CD4-positive, alpha-beta T cell treated with Interleukin-17A for 4 hours (primary cell): ENCODE results near the gene MTO1.
A peak's percentile ranks its signal among the peaks of the same experiment; 100 is the strongest.
"Not testable (repeated sequence)": the region's sequence is repeated elsewhere in the genome, so short reads cannot be mapped to it uniquely, and the experiment has no call there.

ENCODE experiments used
- DNase-seq: peaks from one replicate; pipeline ENCODE4 v3.0.0-alpha.2; 2020; ENCODE audit warnings: mixed read lengths

Gene MTO1

DNA sequence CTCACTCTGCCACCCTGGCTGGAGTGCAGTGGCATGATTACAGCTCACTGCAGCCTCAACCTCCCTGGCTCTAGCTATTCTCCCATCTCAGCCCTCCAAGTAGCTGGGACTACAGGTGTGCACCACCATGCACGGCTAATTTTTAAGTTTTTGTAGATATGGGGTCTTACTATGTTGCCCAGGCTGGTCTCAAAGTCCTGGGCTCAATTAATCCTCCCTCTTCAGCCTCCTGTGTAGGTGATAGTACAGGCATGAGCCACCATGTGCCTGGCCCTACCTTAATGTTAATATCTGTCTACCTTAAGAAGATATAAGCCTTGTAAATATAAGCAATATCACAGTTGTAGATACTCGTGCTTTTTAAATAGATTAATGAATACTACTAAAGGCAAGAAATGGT, 42.6 kb downstream of the MTO1 start:
- no peak for DNase-seq

DNA sequence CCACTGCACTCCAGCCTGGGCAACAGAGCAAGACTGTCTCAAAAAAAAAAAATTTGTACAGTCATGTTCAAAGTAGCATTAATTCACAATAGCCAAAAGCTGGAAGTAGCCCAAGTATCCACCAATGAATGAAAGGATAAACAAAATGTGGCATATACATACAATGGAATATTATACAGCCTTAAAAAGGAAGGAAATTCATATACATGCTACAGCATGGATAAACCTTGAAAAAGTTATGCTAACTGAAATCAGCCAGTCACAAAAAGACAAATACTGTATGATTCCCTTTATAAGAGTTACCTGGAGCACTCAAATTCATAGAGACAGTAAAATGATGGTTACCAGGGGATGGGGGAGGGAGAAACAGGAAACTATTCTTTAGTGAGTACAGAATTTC, 43.6 kb downstream of the MTO1 start:
- no peak for DNase-seq

DNA sequence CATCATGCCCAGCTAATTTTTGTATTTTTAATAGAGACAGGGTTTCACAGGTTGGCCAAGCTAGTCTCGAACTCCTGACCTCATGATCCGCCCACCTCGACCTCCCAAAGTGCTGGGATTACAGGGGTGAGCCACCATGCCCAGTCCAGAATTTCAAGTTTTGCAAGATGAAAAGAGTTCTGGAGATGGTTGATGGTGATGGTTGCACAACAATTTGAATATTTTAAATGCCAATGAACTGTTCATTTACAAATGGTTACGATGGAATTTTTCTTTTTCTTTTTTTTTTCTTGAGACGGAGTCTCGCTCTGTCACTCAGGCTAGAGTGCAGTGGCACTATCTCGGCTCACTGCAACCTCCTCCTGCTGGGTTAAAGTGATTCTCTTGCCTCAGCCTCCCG, 44.2 kb downstream of the MTO1 start:
- not testable (repeated sequence) for DNase-seq

DNA sequence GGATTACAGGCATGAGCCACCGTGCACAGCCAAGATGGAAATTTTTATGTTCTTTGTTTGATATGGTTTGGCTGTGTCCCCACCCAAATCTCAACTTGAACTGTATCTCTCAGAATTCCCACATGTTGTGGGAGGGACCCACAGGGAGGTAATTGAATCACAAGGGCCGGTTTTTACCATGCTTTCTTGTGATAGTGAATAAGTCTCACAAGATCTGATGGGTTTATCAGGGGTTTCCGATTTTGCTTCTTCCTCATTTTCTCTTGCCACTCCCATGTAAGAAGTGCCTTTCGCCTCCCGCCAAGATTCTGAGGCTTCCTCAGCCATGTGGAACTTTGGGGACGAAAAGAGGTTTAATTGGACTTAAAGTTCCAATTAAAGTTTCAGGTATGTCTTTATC, 44.7 kb downstream of the MTO1 start:
- no peak for DNase-seq

DNA sequence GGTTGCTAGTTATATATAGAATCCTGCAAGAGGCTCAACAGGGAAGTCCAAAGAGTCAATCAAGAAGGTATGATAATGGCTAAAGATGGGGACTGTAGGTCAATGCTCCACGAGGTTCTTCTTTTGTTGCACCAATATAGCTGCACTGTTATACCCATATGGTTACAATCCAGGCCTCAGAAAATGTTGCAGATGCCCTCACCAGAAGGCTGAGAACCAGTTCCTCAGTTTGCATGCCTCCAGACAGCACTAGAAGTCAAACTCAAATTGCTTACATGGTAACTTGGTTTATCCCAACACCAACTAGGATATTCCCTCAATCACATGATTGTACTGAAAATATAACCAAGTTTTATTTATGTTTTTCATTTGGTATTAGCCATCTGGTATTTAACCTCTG, 47.2 kb downstream of the MTO1 start:
- DNase-seq = no peak

DNA sequence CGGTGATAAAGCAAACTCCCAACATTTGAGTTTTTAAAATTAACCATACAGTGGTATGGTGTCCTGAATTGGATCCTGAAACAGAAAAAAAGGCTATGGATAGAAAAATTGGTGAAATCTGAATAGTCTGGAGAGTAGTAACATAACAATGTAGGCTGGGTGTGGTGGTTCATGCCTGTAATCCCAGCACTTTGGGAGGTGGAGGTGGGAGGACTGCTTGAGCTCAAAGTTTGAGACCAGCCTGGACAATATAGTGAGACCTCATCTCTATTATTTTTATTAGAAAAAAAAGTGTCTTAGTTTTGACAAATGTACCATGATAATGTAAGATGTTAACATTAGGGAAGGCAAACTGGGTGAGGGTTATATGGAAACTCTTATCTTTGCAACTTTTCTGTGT, 48.3 kb downstream of the MTO1 start:
- no peak for DNase-seq

DNA sequence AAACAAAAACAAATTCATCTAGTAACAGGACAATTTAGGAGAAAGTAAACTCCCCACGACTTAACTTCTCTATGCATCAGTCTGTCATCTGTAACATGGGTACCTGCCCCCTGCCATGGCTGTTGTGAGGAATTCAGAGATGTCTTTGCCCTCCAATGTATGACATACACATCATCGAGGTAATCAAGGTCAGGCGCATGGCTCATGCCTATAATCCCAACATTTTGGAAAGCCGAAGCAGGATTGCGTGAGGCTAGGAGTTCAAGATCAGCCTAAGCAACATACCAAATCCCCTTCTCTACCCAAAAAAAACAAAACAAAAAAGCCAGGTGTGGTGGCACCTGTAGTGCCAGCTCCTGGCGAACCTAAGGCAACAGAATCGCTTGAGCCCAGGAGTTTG, 50.3 kb downstream of the MTO1 start:
- no peak for DNase-seq

DNA sequence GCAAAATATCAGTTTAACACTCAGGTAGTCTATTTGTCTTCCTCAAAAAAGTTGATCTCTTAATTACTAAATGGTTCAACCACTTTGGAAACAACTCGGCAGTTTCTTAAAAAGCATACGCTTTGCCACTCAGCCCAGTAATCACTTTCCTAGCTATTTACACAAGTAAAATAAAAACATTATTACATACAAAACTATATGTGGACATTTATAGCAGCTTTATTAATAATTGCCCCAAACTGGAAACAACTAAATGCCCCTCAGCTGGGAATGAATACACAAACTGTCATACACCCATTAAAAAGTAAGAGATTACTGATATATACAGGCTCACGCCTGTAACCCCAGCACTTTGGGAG, 51.9 kb downstream of the MTO1 start:
- DNase-seq = no peak

DNA sequence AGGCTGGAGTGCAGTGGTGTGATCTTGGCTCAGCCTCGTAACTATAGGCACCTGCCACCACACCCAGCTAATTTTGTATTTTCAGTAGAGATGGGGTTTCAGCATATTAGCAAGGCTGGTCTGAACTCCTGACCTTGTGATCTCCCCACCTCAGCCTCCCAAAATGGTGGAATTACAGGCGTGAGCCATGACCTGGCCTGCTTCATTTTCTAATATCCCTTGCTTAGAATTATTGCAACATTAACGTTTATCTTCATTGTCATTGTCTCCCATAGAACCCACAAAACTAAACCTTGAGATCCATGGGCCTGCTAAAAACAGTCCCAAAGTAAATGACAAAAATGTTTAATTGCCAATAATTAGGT, 53.2 kb downstream of the MTO1 start:
- no peak for DNase-seq

DNA sequence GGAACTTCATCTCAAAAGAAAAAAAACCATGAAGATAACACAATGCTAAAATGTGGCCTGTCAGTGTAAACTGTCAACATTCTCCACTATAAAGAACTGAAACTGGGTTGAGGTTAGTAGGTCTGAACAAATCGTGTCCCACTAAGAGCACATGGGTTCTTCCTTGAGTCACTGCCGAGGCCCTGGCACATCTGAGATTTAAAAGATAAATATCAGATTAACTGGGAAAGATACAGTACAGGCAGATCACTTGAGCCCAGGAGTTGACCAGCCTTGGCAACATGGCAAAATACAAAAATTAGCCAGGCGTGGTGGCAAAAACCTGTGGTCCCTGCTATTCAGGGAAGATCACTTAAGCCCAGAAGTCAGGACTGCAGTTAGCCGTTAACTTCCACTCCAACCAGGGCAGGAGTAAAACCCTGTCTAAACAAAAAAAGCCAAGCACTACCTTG, 53.7 kb downstream of the MTO1 start:
- DNase-seq = peak; percentile 4

DNA sequence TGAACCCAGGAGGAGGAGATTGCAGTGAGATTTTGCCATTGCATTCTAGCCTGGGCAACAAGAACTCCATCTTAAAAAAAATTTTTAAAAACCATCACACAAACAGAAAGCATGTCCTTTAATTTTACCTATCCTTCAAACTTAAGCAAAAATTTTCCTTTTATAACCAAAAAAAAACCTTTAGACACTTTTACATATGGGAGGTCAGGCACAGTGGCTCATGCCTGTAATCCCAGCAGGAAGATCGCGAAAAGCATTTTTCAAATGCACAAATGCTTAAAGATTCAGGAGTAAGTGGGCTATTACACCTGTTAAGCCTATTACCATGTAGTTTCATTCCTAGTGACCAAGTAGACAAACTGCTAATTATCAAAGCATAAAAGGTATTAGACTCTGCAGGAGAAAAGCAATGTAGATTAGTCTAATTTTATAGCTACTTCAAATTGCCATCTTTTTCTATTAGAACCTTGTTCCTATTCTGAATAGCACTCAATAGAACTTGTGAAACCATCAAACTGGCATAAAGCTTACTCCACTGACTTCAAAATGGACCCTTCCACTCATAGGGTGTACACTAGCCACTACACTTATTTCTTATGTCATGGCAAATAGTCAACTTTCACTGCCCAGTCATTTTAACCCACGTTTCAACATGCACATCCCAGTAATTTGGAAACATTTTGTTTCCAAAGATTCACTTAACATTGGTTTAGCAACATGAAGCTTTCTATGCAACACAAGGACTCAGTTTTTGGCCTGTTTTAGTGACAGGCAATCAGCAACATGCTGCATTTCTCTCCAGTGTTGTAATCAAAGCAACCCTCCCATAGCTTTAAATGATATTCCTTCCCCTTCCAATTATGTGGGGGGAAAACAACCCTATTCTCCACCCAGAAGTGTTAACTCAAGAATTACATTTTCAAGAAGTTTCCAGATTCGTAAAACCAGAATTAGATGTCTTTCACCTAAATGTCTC, 55.3 kb downstream of the MTO1 start:
- DNase-seq = no peak

DNA sequence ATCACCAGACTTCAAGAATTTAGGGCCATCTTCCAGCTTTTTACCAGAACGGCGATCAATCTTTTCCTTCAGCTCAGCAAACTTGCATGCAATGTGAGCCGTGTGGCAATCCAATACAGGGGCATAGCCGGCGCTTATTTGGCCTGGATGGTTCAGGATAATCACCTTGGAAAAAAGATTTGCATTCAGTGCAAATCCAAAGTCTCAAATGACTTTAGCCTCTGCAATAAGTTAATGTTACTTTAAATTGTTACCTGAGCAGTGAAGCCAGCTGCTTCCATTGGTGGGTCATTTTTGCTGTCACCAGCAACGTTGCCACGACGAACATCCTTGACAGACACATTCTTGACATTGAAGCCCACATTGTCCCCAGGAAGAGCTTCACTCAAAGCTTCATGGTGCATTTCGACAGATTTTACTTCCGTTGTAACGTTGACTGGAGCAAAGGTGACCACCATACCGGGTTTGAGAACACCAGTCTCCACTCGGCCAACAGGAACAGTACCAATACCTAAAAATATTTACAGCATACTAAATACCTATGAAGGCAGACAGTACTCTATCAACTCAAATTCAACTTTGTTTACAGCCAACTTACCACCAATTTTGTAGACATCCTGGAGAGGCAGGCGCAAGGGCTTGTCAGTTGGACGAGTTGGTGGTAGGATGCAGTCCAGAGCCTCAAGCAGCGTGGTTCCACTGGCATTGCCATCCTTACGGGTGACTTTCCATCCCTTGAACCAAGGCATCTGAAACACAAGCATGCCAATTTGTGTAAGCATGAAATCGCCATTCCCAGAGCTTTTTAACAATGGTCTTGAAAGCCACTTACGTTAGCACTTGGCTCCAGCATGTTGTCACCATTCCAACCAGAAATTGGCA, 56.8 kb downstream of the MTO1 start:
- DNase-seq = not testable (repeated sequence)

DNA sequence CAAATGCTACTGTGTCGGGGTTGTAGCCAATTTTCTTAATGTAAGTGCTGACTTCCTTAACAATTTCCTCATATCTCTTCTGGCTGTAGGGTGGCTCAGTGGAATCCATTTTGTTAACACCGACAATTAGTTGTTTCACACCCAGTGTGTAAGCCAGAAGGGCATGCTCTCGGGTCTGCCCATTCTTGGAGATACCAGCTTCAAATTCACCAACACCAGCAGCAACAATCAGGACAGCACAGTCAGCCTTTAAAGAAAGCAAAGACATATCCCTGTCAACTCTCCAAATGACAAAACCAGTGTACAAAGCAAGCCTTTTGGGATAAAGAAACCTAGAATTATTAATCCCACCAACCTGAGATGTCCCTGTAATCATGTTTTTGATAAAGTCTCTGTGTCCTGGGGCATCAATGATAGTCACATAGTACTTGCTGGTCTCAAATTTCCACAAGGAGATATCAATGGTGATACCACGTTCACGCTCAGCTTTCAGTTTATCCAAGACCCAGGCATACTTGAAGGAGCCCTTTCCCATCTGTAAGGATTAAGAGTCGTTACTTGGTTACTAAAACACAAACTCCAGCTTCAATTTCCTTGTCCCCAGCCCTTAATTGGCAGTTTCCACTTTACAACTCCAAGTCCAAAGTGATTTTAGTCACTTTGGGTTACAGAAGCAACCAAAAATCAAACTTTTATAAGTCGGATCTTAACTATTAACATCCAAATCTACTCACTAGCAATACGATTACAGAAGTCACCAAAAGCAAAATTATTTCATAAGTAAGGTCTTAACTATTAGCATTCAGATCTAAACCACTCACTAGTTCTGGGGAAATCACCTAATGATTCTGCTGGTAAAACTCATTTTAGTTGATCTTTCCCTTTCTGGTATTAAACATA, 57.7 kb downstream of the MTO1 start:
- not testable (repeated sequence) for DNase-seq

DNA sequence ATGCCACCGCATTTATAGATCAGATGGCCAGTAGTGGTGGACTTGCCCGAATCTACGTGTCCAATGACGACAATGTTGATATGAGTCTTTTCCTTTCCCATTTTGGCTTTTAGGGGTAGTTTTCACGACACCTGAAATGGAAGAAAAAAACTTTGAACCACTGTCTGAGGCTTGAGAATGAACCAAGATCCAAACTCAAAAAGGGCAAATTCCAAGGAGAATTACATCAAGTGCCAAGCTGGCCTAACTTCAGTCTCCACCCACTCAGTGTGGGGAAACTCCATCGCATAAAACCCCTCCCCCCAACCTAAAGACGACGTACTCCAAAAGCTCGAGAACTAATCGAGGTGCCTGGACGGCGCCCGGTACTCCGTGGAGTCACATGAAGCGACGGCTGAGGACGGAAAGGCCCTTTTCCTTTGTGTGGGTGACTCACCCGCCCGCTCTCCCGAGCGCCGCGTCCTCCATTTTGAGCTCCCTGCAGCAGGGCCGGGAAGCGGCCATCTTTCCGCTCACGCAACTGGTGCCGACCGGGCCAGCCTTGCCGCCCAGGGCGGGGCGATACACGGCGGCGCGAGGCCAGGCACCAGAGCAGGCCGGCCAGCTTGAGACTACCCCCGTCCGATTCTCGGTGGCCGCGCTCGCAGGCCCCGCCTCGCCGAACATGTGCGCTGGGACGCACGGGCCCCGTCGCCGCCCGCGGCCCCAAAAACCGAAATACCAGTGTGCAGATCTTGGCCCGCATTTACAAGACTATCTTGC, 58.6 kb downstream of the MTO1 start:
- DNase-seq = peak; percentile 85

DNA sequence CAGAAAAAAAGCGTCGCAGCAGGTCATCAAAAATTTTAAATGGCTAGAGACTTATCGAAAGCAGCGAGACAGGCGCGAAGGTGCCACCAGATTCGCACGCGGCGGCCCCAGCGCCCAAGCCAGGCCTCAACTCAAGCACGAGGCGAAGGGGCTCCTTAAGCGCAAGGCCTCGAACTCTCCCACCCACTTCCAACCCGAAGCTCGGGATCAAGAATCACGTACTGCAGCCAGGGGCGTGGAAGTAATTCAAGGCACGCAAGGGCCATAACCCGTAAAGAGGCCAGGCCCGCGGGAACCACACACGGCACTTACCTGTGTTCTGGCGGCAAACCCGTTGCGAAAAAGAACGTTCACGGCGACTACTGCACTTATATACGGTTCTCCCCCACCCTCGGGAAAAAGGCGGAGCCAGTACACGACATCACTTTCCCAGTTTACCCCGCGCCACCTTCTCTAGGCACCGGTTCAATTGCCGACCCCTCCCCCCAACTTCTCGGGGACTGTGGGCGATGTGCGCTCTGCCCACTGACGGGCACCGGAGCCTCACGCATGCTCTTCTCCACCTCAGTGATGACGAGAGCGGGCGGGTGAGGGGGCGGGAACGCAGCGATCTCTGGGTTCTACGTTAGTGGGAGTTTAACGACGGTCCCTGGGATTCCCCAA, 59.3 kb downstream of the MTO1 start, which contains the start of gene EEF1A1:
EEF1A1 (minus strand) TSS at position 345 of the 663 bp plus-strand sequence. CDS start 1,006 bp downstream, outside the sequence.
- DNase-seq = peak; percentile 100

DNA sequence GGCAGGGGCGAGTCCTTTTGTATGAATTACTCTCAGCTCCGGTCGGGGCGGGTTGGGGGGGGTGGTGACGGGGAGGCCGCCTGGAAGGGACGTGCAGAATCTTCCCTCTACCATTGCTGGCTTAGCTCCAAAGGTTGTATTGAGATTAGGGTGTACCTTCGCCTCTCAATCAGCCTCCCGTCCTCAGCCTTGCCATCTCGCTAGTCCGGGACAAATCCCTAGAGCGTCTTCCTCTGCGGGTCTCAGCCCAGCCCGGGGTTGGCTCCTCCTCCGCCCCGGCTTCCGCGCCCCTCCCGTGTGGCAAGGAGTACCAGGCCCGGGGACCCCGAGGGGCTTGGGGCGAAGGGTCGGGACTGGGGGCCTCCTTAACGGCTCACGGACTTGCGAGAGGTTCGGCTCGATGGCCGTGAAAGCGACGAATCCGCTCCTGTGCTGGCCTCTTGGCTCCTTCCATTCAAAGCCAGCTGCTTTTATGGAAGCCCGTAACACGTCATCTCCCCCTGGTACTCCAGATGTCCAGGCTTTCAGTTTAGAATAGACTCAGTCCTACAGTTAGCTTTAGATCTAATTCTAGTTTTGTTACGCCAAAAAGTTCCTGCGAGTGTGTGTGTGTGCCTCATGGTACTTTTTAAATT, 59.9 kb downstream of the MTO1 start:
- DNase-seq = no peak

DNA sequence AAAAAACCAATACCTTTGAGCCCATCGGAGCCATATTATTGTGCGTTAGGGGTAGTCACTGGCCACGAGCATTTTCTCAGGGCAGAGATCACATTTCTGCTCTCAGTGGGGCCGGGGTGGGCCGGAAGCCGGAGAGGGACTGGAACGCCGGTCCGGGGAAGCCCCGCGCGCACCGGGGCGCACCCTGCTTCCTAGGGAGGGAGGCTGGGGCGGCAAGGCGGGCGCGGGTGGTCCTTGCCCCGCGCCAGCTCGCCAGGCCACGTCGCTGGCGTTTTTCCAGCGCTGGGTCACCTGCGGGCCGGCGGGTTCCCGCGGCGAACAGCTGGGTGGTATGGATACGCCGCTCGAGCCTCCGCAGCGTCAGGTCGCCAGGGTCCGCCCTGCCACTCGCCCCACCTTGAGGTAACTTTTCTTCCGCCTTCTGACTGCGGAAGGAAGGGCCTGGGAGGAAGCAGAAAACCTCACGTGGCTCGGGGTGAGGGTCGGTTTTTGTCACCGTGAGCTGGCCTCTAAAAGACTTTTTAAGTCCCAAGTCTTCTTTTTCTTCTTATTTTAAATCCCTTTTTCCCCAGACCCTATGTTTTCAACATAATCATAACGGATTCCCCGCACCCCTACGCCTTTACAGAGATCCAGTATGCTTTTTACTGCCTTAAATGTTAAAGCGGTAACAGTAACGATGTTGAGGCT, 62.0 kb downstream of the MTO1 start:
- peak; percentile 78 for DNase-seq

DNA sequence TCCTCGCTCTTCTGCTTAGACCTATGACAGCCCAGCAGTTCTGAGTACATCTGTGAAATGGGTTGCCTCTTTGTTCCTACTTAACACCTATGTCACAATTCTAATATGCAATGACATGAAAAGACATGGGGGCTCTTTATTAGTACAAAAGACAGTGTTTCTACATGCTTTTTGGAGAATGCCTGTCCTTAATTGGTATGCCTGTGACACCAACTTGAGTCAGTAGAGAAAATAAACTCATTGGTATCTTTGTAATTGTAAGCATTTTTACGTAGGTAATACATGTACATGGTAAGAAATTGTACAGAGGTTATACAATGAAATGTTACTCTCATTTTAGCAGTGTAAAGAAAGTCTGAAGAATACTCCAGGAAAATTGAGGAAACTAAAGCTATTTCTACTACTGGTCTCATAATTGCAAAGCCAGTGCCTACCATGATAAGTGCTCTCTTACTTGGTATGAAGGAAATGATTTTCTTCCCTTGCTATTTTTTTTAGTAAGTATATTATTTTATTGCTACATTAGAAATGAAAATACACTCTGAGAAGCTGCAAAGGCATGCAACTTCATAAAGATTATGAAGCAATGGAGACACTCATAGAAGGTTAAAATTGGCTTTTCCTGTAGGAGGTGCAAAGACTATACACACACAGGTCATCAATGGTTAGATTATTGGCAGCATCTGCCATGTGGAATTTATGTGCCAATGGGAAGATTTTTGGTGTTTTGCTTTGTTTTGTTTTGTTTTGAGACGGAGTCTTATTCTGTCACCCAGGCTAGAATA, 64.2 kb downstream of the MTO1 start:
- DNase-seq = no peak

DNA sequence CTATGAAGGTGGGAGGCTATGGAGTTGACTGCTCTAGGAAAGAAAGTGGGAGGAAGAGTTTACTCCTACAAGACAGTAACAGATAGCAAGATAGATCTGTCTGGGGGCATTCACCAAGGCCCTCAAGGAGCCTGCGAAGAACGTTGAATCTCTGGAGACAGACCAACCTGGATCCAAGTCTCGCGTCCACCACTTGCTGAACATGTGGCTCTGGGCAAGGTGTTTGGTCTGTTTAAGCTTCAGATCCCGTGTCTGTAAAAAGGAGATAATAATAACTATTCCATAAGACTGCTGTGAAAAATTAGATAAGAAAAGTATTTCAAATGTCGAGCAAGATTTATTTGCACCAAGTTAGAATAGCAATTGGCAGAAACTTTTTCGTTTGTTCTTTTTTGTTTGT, 67.4 kb downstream of the MTO1 start:
- DNase-seq = no peak
